Activated CD4-positive, alpha-beta T cell treated with anti-CD3 and anti-CD28 coated beads, Interleukin-2, amount 50 U/mL, for 1 hour (primary cell): Measurements from ENCODE around the gene SLC13A4.
"Not testable (repeated sequence)": the region's sequence is repeated elsewhere in the genome, so short reads cannot be mapped to it uniquely, and the experiment has no call there.

Experiments
- DNase-seq: peaks from one replicate; pipeline ENCODE4 v3.0.0-alpha.2; 2020

SLC13A4 gene

GRCh38 chr7:135687466-135687865 lies 40.5 kb downstream of the SLC13A4 start:
- no peak for DNase-seq

DNA sequence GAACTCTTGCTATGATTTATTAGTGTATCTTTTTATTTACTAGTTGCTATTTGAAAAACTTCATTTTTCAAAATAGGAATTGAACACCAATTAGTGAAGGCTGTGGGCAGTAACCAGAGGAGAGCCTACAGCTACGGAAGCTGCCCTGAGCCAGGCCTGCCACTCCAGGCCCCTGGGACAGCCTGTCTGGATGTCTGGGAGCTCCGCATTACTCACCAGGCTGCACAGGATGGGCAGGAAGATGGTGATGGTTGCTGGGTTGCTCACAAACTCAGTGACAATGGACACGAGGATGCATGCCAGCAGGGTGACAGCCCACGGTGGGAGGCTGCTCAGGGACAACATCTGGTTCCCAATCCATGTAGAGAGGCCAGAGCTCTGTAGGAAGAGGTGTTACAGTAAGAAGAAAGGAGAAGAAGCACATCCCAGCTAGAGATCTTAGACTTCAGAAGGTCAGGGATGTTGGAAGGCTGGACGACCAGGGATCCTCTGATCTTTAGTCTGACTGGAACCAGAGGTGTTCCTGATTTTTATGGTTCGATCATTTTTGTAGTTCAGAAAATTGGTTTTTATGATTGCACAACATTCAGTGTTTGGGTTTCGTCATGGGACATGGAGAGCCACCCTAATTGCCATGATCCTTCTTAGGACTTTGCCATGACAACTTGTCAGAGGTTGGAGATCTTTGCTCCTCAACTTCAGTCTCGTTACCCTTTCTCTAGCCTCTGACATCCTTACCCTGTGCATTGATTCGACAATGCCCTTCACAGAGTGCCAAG lies 42.5 kb downstream of the SLC13A4 start:
- no peak for DNase-seq

GRCh38 chr7:135684699-135685098 lies 43.3 kb downstream of the SLC13A4 start:
- DNase-seq = no peak

- DNase-seq = no peak
These were observed 43.9 kb downstream of the SLC13A4 start for GRCh38 chr7:135684136-135684535.

- DNase-seq = no peak
These were observed 44.4 kb downstream of the SLC13A4 start for GRCh38 chr7:135683609-135684008.

DNA sequence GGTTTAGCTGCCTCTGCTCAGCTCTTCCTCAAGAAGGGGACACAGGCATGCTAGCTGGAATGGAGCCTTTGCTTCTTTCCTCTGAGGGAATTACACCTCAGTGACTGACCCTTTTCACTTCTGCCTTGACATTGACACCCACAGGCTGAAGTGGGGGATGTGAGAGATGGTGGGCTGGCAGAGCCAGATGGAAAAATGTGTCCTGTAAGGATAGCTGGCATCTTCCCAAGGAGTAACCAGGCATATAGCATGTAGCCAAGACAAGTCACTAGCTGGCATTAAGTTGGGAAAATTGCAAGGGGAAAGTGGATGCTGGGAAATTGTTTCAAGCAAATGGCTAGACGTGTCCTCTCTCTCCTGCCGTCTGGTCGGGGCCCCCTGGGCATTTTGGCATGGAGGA lies 45.8 kb downstream of the SLC13A4 start:
- DNase-seq = no peak

GRCh38 chr7:135681762-135682161 lies 46.2 kb downstream of the SLC13A4 start:
- DNase-seq = no peak

GRCh38 chr7:135678612-135679575 lies 49.1 kb downstream of the SLC13A4 start:
- DNase-seq = no peak

- no peak for DNase-seq
These were observed 54.7 kb downstream of the SLC13A4 start for GRCh38 chr7:135673360-135673706.

DNA sequence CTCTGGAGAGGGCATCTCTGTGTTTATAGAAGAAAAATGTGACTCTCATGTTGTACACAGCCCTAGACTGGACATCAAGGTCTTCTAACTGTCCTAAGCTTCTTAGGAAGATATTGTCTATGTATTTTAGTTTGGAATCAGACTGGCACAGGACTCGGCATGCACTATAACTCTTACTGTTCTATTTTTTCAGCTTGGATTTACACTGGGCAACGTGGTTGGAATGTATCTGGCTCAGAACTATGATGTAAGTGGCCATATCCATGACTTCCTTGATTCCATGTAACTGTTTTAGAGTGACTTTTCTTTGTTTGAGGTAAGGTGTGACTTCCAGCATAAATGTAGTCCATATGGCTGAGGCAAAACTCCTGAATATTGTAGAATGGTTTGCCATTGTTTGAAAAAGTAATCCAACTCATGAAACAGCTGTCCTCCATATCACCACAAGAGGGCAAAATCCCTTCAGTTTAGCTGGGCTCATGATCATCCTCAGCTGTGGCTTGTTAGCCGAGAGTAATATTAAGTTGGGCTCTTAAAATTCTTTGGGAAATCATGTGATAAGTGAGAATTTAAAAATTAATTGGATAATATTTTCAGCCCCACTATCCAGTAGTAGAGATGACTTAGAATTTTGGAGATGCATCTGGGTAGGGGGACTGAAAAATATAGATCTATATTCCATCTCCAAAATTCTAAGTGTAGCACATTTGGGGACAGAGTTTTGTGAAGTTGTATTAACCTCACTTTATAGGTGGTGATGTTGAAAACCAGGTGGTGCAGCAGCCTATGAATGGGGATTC lies 55.2 kb downstream of the SLC13A4 start:
- no peak for DNase-seq

GRCh38 chr7:135670179-135670578 lies 57.8 kb downstream of the SLC13A4 start:
- no peak for DNase-seq

- DNase-seq = no peak
These were observed 58.2 kb downstream of the SLC13A4 start for GRCh38 chr7:135669774-135670173.

DNA sequence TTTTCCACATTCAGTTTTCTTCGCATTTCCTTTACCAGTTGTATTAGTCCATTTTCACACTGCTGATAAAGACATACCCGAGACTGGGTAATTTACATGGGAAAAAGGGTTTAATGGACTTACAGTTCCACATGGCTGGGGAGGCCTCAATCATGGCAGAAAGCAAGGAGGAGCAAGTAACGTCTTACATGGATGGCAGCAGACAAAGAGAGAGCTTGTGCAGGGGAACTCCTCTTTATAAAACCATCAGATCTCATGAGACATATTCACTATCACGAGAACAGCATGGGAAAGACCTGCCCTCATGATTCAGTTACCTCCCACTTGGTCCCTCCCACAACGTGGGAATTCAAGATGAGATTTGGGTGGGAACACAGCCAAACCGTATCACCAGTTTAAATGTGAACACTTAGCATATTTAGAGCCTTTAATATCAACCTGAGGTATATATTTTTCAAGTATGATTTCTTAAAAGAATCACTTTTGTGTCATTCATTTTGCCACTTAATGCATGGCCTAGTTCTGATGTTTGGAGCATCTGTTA lies 59.1 kb downstream of the SLC13A4 start:
- DNase-seq = not testable (repeated sequence)

DNA sequence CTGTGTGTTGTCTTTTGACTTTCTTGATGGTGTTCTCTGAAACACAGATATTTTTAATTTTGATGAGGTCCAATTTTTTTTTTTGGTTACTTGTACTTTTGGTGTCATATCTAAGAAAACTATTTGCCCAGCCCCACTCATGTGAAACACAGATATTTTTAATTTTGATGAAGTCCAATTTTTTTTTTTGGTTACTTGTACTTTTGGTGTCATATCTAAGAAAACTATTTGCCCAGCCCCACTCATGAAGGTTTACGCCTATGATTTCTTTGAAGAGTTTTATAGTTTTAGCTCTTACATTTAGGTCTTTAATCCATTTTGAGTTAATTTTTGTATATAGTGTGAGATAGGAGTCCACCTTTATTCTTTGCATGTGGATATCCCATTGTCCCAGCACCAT lies 60.4 kb downstream of the SLC13A4 start:
- not testable (repeated sequence) for DNase-seq

GRCh38 chr7:135666846-135667245 lies 61.1 kb downstream of the SLC13A4 start:
- no peak for DNase-seq

- no peak for DNase-seq
These were observed 61.8 kb downstream of the SLC13A4 start for GRCh38 chr7:135666156-135666555.

- DNase-seq = no peak
These were observed 62.9 kb downstream of the SLC13A4 start for GRCh38 chr7:135665042-135665441.

- DNase-seq = no peak
These were observed 63.9 kb downstream of the SLC13A4 start for GRCh38 chr7:135664046-135664589.

- peak; percentile 98 for DNase-seq
These were observed 65.4 kb downstream of the SLC13A4 start, which contains the start of gene STMP1 for GRCh38 chr7:135662373-135663114. STMP1 (plus strand) TSS chr7:135662514.

- DNase-seq = no peak
These were observed 65.9 kb downstream of the SLC13A4 start for GRCh38 chr7:135662123-135662372.

GRCh38 chr7:135661311-135662122 lies 66.5 kb downstream of the SLC13A4 start:
- DNase-seq = no peak
